ENCODE measurements around the gene TMEM141.

DNA sequence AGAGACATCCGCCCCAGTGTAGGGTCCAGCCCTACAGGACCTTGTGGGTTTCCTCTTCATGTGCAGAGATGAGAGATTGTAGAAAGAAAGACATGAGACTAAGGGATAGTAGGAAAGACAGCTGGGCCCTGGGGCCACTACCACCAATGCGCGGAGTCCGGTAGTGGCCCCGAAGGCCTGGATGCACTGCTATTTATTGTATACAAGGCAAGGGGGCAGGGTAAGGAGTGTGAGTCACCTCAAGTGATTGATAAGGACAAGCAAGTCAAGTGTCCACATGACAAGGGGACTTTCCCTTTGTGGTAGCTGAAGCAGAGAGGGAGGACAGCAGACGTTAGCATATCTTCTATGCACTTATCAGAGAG is 6.2 kb upstream of the TMEM141 start:
- TF ChIP-seq SP1 (IDR thresholded peaks at IDR 0.05) (no peak), ZNF384 (IDR thresholded peaks at IDR 0.05) (no peak), TARDBP (IDR thresholded peaks at IDR 0.05) (no peak), LEF1 (IDR thresholded peaks at IDR 0.05; ENCODE audit: borderline replicate concordance) (no peak), FOXK2 (IDR thresholded peaks at IDR 0.05) (no peak), NFRKB (IDR thresholded peaks at IDR 0.05) (no peak), SUZ12 (IDR thresholded peaks at IDR 0.05) (no peak), FOXA1 (IDR thresholded peaks at IDR 0.05) (no peak), ARNT (IDR thresholded peaks at IDR 0.05) (no peak), HDGF (IDR thresholded peaks at IDR 0.05; ENCODE audit: borderline replicate concordance) (no peak), BHLHE40 (IDR thresholded peaks at IDR 0.05; ENCODE audit: borderline replicate concordance) (no peak), FOXM1 (IDR thresholded peaks at IDR 0.05; ENCODE audit: borderline replicate concordance) (no peak), L3MBTL2 (conservative IDR thresholded peaks at IDR 0.05) (no peak)
